ENCODE measurements around the gene USP15.
A peak's percentile ranks its signal among the peaks of the same experiment; 100 is the strongest.

The USP15 gene

GRCh38 chr12:62426089-62426488 is 165.9 kb downstream of the USP15 start:
- CTCF ChIA-PET = interaction anchor here (1.1 to 1.5 kb wide), 2 partner anchors 10 to 12 kb away, joined by 4 to 6 read pairs; no protein-coding TSS in a partner anchor
- peak in 1 of 3 donors; percentile 28 for DNase-seq

GRCh38 chr12:62429457-62429856 is 169.3 kb downstream of the USP15 start:
- CTCF ChIA-PET = no interaction called here
- Histone ChIP-seq H3K9me3 (ENCODE audit: control extremely low read depth in 1 of 5, control insufficient read depth in 4 of 5, insufficient read depth in 2 of 5, low read depth in 1 of 5, low read length in 4 of 5) (peaks cover 0 to 22% (median 5%) of the 10 kb centered on the region in 5 experiments), H3K4me3 (ENCODE audit: control insufficient read depth in 1 of 7, extremely low read depth in 1 of 7, insufficient read depth in 4 of 7, low read depth in 2 of 7, low read length in 6 of 7) (no peak overlapping the region), H3K36me3 (ENCODE audit: control insufficient read depth in 4 of 4, insufficient read depth in 4 of 4, low read length in 3 of 4) (no peaks in the 10 kb centered on the region), H3K27ac (ENCODE audit: insufficient read depth in 1 of 2, low read depth in 1 of 2, low read length in 2 of 2, poor library complexity in 1 of 2, severe bottlenecking in 2 of 2) (no peak overlapping the region), H3K27me3 (replicated peaks in 2 of 5; ENCODE audit: control insufficient read depth in 4 of 5, insufficient read depth in 5 of 5, low read length in 4 of 5) (no peaks in the 10 kb centered on the region), H3K4me1 (ENCODE audit: control extremely low read depth in 1 of 4, control insufficient read depth in 4 of 4, insufficient read depth in 4 of 4, low read length in 3 of 4) (peaks cover 0 to under 1% (median under 1%) of the 10 kb centered on the region in 4 experiments)
- POLR2A ChIA-PET = no interaction called here
- DNase-seq = no peak

More at GRCh38 chr12:62426089-62426488, 165.9 kb downstream of the USP15 start:
- WGBS (ENCODE audit: insufficient coverage) = no CpG with 5 or more reads among the region's 3 CpGs
- H3K27ac ChIP-seq (ENCODE audit: insufficient read depth in 1 of 2, low read depth in 1 of 2, low read length in 2 of 2, poor library complexity in 1 of 2, severe bottlenecking in 2 of 2) = no peak overlapping the region
- H3K4me3 ChIP-seq (ENCODE audit: control insufficient read depth in 1 of 7, extremely low read depth in 1 of 7, insufficient read depth in 4 of 7, low read depth in 2 of 7, low read length in 6 of 7) = no peak overlapping the region
- H3K4me1 ChIP-seq (ENCODE audit: control extremely low read depth in 1 of 4, control insufficient read depth in 4 of 4, insufficient read depth in 4 of 4, low read length in 3 of 4) = no peaks in the 10 kb centered on the region
- no peaks in the 10 kb centered on the region for H3K27me3 ChIP-seq (replicated peaks in 2 of 5; ENCODE audit: control insufficient read depth in 4 of 5, insufficient read depth in 5 of 5, low read length in 4 of 5)
- peaks cover 0 to 32% (median 6%) of the 10 kb centered on the region in 5 experiments for H3K9me3 ChIP-seq (ENCODE audit: control extremely low read depth in 1 of 5, control insufficient read depth in 4 of 5, insufficient read depth in 2 of 5, low read depth in 1 of 5, low read length in 4 of 5)
- POLR2A ChIA-PET = no interaction called here
- no peaks in the 10 kb centered on the region for H3K36me3 ChIP-seq (ENCODE audit: control insufficient read depth in 4 of 4, insufficient read depth in 4 of 4, low read length in 3 of 4)

- WGBS (ENCODE audit: insufficient coverage) = 0% methylated on average over 8 of the region's 16 CpGs
- POLR2A ChIA-PET = interaction anchor here (0.6 kb wide), 2 partner anchors 366 to 636 kb away, joined by 3 to 5 read pairs; no protein-coding TSS in a partner anchor
These were observed 174.5 kb downstream of the USP15 start for GRCh38 chr12:62434494-62435302.

GRCh38 chr12:62435303-62436163 is 175.3 kb downstream of the USP15 start:
- WGBS (ENCODE audit: insufficient coverage) = 2% methylated on average over 24 of the region's 29 CpGs
- POLR2A ChIA-PET = interaction anchor here (0.6 to 0.8 kb wide), 2 partner anchors 177 to 365 kb away, joined by 5 to 6 read pairs; no protein-coding TSS in a partner anchor

More at GRCh38 chr12:62434494-62435302, 174.5 kb downstream of the USP15 start:
- Histone ChIP-seq H3K4me1 (ENCODE audit: control extremely low read depth in 1 of 4, control insufficient read depth in 4 of 4, insufficient read depth in 4 of 4, low read length in 3 of 4) (peaks cover 0 to 16% (median 15%) of the 10 kb centered on the region in 4 experiments), H3K36me3 (ENCODE audit: control insufficient read depth in 4 of 4, insufficient read depth in 4 of 4, low read length in 3 of 4) (no peaks in the 10 kb centered on the region), H3K27me3 (replicated peaks in 2 of 5; ENCODE audit: control insufficient read depth in 4 of 5, insufficient read depth in 5 of 5, low read length in 4 of 5) (no peaks in the 10 kb centered on the region), H3K4me3 (ENCODE audit: control insufficient read depth in 1 of 7, extremely low read depth in 1 of 7, insufficient read depth in 4 of 7, low read depth in 2 of 7, low read length in 6 of 7) (peak overlapping the region; percentile 52 to 89 (median 79)), H3K9me3 (ENCODE audit: control extremely low read depth in 1 of 5, control insufficient read depth in 4 of 5, insufficient read depth in 2 of 5, low read depth in 1 of 5, low read length in 4 of 5) (no peaks in the 10 kb centered on the region), H3K27ac (ENCODE audit: insufficient read depth in 1 of 2, low read depth in 1 of 2, low read length in 2 of 2, poor library complexity in 1 of 2, severe bottlenecking in 2 of 2) (no peak overlapping the region)
- CTCF ChIA-PET = interaction anchor here (0.8 to 4.6 kb wide), 20 partner anchors 10 to 378 kb away, joined by 3 to 24 read pairs (median 4); partner anchors contain the start of gene USP15
- DNase-seq = peak; percentile 22 to 83 (median 77)

GRCh38 chr12:62436164-62436503 is 175.9 kb downstream of the USP15 start:
- ChIA-PET POLR2A (interaction anchor here (0.8 kb wide), 1 partner anchor 178 kb away, joined by 6 read pairs; no protein-coding TSS in a partner anchor), CTCF (interaction anchor here (0.9 to 4.6 kb wide), 19 partner anchors 10 to 633 kb away, joined by 3 to 24 read pairs (median 4); partner anchors contain the start of genes MON2 and USP15)
- Histone ChIP-seq H3K36me3 (ENCODE audit: control insufficient read depth in 4 of 4, insufficient read depth in 4 of 4, low read length in 3 of 4) (no peaks in the 10 kb centered on the region), H3K27me3 (replicated peaks in 2 of 5; ENCODE audit: control insufficient read depth in 4 of 5, insufficient read depth in 5 of 5, low read length in 4 of 5) (no peaks in the 10 kb centered on the region), H3K4me1 (ENCODE audit: control extremely low read depth in 1 of 4, control insufficient read depth in 4 of 4, insufficient read depth in 4 of 4, low read length in 3 of 4) (peaks cover 0 to 16% (median 15%) of the 10 kb centered on the region in 4 experiments), H3K27ac (ENCODE audit: insufficient read depth in 1 of 2, low read depth in 1 of 2, low read length in 2 of 2, poor library complexity in 1 of 2, severe bottlenecking in 2 of 2) (no peak overlapping the region), H3K4me3 (ENCODE audit: control insufficient read depth in 1 of 7, extremely low read depth in 1 of 7, insufficient read depth in 4 of 7, low read depth in 2 of 7, low read length in 6 of 7) (peak overlapping the region in 3 of 7 experiments; percentile 77 to 89 (median 88)), H3K9me3 (ENCODE audit: control extremely low read depth in 1 of 5, control insufficient read depth in 4 of 5, insufficient read depth in 2 of 5, low read depth in 1 of 5, low read length in 4 of 5) (peaks cover 0 to 3% (median 0%) of the 10 kb centered on the region in 5 experiments)
- no peak for DNase-seq
- WGBS (ENCODE audit: insufficient coverage) = 88% methylated on average over 11 of the region's 12 CpGs

More at GRCh38 chr12:62435303-62436163, 175.3 kb downstream of the USP15 start:
- CTCF ChIA-PET = interaction anchor here (0.7 to 4.6 kb wide), 30 partner anchors 9 to 633 kb away, joined by 3 to 24 read pairs (median 4); partner anchors contain the start of genes MON2 and USP15
- peak; percentile 68 to 83 (median 79) for DNase-seq
- H3K9me3 ChIP-seq (ENCODE audit: control extremely low read depth in 1 of 5, control insufficient read depth in 4 of 5, insufficient read depth in 2 of 5, low read depth in 1 of 5, low read length in 4 of 5) = no peaks in the 10 kb centered on the region
- no peaks in the 10 kb centered on the region for H3K27me3 ChIP-seq (replicated peaks in 2 of 5; ENCODE audit: control insufficient read depth in 4 of 5, insufficient read depth in 5 of 5, low read length in 4 of 5)
- H3K4me1 ChIP-seq (ENCODE audit: control extremely low read depth in 1 of 4, control insufficient read depth in 4 of 4, insufficient read depth in 4 of 4, low read length in 3 of 4) = peaks cover 0 to 16% (median 15%) of the 10 kb centered on the region in 4 experiments
- H3K4me3 ChIP-seq (ENCODE audit: control insufficient read depth in 1 of 7, extremely low read depth in 1 of 7, insufficient read depth in 4 of 7, low read depth in 2 of 7, low read length in 6 of 7) = peak overlapping the region; percentile 52 to 89 (median 79)
- no peaks in the 10 kb centered on the region for H3K36me3 ChIP-seq (ENCODE audit: control insufficient read depth in 4 of 4, insufficient read depth in 4 of 4, low read length in 3 of 4)
- H3K27ac ChIP-seq (ENCODE audit: insufficient read depth in 1 of 2, low read depth in 1 of 2, low read length in 2 of 2, poor library complexity in 1 of 2, severe bottlenecking in 2 of 2) = no peak overlapping the region

GRCh38 chr12:62438098-62438692 is 178.0 kb downstream of the USP15 start:
- Histone ChIP-seq H3K9me3 (ENCODE audit: control extremely low read depth in 1 of 5, control insufficient read depth in 4 of 5, insufficient read depth in 2 of 5, low read depth in 1 of 5, low read length in 4 of 5) (peaks cover 0 to 11% (median 1%) of the 10 kb centered on the region in 5 experiments), H3K4me1 (ENCODE audit: control extremely low read depth in 1 of 4, control insufficient read depth in 4 of 4, insufficient read depth in 4 of 4, low read length in 3 of 4) (peaks cover 0 to 16% (median 15%) of the 10 kb centered on the region in 4 experiments), H3K27me3 (replicated peaks in 2 of 5; ENCODE audit: control insufficient read depth in 4 of 5, insufficient read depth in 5 of 5, low read length in 4 of 5) (no peaks in the 10 kb centered on the region), H3K27ac (ENCODE audit: insufficient read depth in 1 of 2, low read depth in 1 of 2, low read length in 2 of 2, poor library complexity in 1 of 2, severe bottlenecking in 2 of 2) (no peak overlapping the region), H3K4me3 (ENCODE audit: control insufficient read depth in 1 of 7, extremely low read depth in 1 of 7, insufficient read depth in 4 of 7, low read depth in 2 of 7, low read length in 6 of 7) (no peak overlapping the region), H3K36me3 (ENCODE audit: control insufficient read depth in 4 of 4, insufficient read depth in 4 of 4, low read length in 3 of 4) (no peaks in the 10 kb centered on the region)
- ChIA-PET POLR2A (interaction anchor here (0.6 kb wide), 1 partner anchor 361 kb away, joined by 3 read pairs; no protein-coding TSS in a partner anchor), CTCF (interaction anchor here (0.7 to 4.6 kb wide), 31 partner anchors 9 to 659 kb away, joined by 3 to 24 read pairs (median 4); partner anchors contain the start of gene MON2)
- 50% methylated on average over 4 of the region's 6 CpGs for WGBS (ENCODE audit: insufficient coverage)
- peak; percentile 51 to 81 (median 71) for DNase-seq
